AG04449 (cell line): Measurements from ENCODE around the gene PPP2R2C.

ENCODE experiments used
- CTCF ChIA-PET: fragments of 350-600 bp; formaldehyde crosslinking; extraction: SDS; loops from one replicate; lab custom pipeline; 2021; ENCODE audit warnings: antibody characterized with exemption; lab: Yijun Ruan, JAX
- POLR2A ChIA-PET: fragments of 400-600, 350-600 bp; formaldehyde crosslinking; extraction: SDS; loops from one replicate; lab custom pipeline; 2020; ENCODE audit warnings: antibody characterized with exemption, inconsistent platforms; lab: Yijun Ruan, JAX
- DNase-seq: peaks from one replicate; pipeline ENCODE4 v3.0.0-alpha.2; 2010; ENCODE audit warnings: low read depth, low spot score
- H3K4me3 ChIP-seq: 2 replicates; pipeline ENCODE4 v1.5.1; 2011; ENCODE audit warnings: low read depth, mild to moderate bottlenecking, control low read depth, low read length
- TF ChIP-seq, protein P1 (sequence below): IDR thresholded peaks from one replicate; pipeline ENCODE4 v1.5.1; 2011; ENCODE audit warnings: mild to moderate bottlenecking, moderate library complexity, low read length, control low read depth, inconsistent platforms; ENCODE audit not compliant: insufficient read depth; ENCODE audit errors: missing control alignments

Gene PPP2R2C

DNA sequence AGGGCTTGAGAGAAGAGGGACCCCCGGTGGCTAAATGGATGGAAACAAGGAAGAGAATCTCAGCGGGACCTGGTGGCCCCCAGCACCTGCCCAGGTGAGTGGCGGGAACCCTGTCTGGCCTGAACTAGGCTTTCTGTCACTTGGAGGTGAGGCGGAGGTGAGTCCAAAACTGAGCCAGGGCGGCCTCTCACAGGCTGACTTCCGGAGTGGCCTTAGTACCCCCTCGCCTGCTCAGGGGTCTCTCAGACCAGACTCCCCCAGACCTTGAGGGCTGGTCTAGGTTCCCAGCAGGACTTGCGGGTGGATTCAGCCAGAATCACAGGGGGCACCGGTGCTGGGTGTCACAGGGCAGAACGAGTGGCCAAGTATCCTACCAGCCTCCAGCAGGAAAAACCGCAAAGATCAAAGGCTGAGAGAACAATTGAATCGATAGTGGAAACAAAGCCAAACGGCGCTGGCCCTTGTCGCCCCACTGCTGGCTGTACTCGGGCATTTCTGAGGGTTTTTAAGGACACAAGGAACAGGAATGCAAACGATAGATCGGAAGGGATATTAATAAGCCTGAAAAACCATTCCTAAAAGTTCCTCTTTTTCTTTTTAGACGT is 135.0 kb downstream of the PPP2R2C start:
- no peak for DNase-seq
- ChIA-PET POLR2A (no interaction called here), CTCF (interaction anchor here (14.8 to 23.8 kb wide), 2 partner anchors 8 to 78 kb away, joined by 178 to 1359 read pairs; partner anchors contain the start of gene WFS1)
- TF ChIP-seq, protein P1, sequence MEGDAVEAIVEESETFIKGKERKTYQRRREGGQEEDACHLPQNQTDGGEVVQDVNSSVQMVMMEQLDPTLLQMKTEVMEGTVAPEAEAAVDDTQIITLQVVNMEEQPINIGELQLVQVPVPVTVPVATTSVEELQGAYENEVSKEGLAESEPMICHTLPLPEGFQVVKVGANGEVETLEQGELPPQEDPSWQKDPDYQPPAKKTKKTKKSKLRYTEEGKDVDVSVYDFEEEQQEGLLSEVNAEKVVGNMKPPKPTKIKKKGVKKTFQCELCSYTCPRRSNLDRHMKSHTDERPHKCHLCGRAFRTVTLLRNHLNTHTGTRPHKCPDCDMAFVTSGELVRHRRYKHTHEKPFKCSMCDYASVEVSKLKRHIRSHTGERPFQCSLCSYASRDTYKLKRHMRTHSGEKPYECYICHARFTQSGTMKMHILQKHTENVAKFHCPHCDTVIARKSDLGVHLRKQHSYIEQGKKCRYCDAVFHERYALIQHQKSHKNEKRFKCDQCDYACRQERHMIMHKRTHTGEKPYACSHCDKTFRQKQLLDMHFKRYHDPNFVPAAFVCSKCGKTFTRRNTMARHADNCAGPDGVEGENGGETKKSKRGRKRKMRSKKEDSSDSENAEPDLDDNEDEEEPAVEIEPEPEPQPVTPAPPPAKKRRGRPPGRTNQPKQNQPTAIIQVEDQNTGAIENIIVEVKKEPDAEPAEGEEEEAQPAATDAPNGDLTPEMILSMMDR = no peak
- H3K4me3 ChIP-seq = no peak overlapping the region

DNA sequence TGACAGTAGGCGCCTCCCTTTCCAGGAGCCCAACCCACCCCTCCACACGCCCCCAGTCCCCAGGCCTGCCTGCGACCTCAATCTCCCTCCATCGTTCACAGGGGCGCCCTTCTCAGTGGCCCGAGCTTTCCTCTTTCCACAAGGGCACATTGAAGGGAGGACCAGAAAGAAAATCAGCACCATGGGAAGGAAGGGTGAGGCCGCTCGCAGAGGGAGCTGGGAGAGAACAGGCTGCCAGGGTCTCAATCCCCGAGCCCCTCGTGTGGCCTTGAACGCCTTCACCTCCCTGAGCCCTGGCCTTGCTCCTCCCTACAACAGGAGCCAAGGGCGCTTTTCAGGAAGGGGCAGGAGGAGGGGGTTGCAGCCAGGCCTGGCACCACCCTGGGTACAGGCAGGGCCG is 136.2 kb downstream of the PPP2R2C start:
- CTCF ChIA-PET = interaction anchor here (23.8 kb wide), 1 partner anchor 76 kb away, joined by 1359 read pairs; the partner anchor contains the start of gene WFS1
- TF ChIP-seq, protein P1 = no peak
- DNase-seq = no peak
- no peak overlapping the region for H3K4me3 ChIP-seq
- POLR2A ChIA-PET = no interaction called here

DNA sequence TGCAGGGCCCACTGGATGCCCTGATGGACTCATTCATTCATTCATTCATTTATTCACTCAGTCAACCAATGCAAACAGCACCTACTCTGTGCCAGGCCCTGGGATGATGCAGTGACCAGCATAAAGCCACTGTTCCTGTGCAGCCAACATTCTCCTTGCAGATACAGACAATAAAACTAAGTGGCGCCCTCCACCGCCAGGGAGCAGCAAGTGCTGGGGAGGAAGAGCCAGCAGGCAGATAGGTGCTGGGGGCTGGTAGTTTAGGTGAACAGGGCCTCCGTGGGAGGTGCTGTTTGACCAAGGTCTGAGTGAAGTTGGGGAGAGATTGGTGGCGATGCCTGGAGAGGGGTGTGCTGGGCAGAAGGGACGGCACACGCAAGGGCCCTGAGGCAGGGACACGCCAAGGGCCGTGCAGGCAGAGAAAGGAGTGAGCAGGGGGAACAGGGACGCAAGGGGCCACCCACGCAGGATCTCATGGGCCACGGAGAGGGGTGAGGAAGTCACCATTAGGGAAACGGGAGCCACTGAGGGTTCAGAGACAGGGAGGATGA is 137.3 kb downstream of the PPP2R2C start:
- POLR2A ChIA-PET = no interaction called here

DNA sequence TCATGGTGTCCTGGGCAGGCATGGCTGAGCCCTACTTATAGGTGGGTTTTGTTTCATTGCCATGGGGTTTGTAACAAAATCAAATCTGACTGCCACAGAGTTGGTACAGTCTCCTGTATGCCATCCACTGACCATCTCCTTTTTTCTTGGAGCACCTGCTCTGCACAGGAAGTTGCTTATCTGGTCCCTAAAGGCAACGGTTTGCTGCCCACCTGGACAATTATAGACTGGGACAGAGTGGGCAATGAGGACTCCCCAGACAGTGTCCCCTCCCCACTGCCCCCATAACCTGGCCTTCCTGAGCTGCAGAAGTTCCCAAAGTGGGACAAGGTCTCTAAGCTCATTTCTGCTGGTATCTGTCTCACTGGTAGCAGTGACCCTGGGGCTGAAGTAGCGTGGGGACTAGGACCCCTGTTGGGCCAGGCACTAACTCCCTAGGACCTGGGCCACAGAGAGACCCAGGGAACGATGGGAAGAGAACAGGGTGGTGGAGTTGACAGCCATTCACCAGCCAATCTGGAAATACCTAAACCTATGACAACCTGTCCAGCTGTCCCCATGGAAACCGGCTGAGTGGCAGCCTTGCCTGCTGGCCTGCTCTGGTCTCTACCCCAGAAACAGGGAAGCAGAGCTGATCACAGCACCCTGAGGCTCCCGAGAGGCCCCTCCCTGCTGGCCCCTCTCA is 138.1 kb downstream of the PPP2R2C start:
- no peak for DNase-seq
- TF ChIP-seq, protein P1 = no peak
- ChIA-PET CTCF (interaction anchor here (1.0 to 23.8 kb wide), 4 partner anchors 11 to 212 kb away, joined by 3 to 1359 read pairs (median 91); partner anchors contain the start of gene WFS1), POLR2A (no interaction called here)
- no peak overlapping the region for H3K4me3 ChIP-seq

More for the DNA sequence above, 137.3 kb downstream of the PPP2R2C start:
- no peak for DNase-seq
- TF ChIP-seq, protein P1 = no peak
- CTCF ChIA-PET = interaction anchor here (0.7 to 23.8 kb wide), 3 partner anchors 8 to 75 kb away, joined by 3 to 1359 read pairs (median 178); partner anchors contain the start of gene WFS1
- no peak overlapping the region for H3K4me3 ChIP-seq

DNA sequence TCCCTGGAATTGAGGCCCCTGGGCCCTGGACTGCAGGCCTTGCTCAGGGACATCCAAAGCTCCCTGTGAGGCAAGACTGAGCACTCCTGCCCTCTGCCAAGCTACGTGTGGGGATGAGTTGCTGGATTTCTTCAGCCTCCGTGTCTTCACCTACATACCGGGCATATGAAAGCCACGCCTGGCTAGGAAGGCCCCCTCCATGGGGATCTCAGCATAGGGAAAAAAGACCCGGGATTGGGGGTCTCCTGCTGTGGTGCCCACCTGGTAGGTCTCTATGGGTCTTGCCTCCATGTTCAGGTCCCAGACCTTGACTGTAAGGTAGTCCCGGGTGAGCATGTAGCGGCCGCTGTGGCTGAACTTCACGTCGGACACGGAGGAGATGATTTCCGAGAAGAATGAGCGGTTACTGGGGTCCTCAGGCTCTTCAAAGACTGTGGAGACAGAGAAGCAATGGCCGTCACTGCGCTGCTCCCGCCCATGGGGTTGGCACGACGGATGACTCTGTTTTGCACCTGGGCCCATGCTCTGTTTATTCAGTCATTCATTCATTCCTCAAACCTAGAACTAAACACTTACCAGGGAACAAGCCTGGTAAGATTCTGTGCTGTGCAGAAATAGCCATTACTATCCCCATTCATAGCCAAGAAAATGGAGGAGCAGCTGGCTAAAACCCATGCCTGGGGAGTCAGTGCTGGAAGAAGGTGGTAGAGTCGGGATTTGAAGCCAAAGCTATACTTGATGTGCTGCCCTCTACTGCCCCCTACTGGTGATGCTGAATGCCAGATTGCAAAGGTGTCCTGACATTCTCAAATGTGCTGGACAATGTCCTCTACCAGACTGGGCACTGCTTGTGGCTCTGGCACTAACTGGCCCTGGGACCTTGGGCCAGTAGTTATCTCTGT is 138.9 kb downstream of the PPP2R2C start:
- ChIA-PET POLR2A (no interaction called here), CTCF (interaction anchor here (1.0 to 23.8 kb wide), 5 partner anchors 11 to 213 kb away, joined by 3 to 1359 read pairs (median 12); partner anchors contain the start of gene WFS1)
- H3K4me3 ChIP-seq = no peak overlapping the region
- TF ChIP-seq, protein P1 = peak; percentile 33
- DNase-seq = no peak
